ENCODE data around the gene MRPL23. TPM values are rescaled to one million over a fixed set of nuclear protein-coding genes. Genes with fewer than 3 reads are reported as not detected.

MRPL23 gene
- total RNA-seq, 1 donor from 2014 or later, result 59.2 TPM

GRCh38 chr11:1919391-1920127, 27.6 kb upstream of the MRPL23 start, which contains the start of gene TNNT3:
Gene TNNT3 (plus strand): TSS chr11:1919703. CDS start chr11:1922875, 3,172 bp downstream.
- Histone ChIP-seq H3K36me3 (no peaks in the 10 kb centered on the region), H3K27me3 (ENCODE audit: low read depth) (no peaks in the 10 kb centered on the region), H3K27ac (no peak within 1 kb of the TSS), H3K4me1 (no peaks in the 10 kb centered on the region), H3K9me3 (no peaks in the 10 kb centered on the region), H3K4me3 (no peak within 1 kb of the TSS)
- DNase-seq (no peak), ATAC-seq (no peak)
- intact Hi-C loops (cut with DNase I), result no loop called here
- no peak for TF ChIP-seq CTCF (IDR thresholded peaks at IDR 0.05)

- no peaks in the 10 kb centered on the region for H3K27me3 ChIP-seq (ENCODE audit: low read depth)
- H3K27ac ChIP-seq, result no peak overlapping the region
- H3K4me3 ChIP-seq, result no peak overlapping the region
- H3K4me1 ChIP-seq, result no peaks in the 10 kb centered on the region
- ATAC-seq (no peak), DNase-seq (no peak)
- no peaks in the 10 kb centered on the region for H3K9me3 ChIP-seq
- no peak for TF ChIP-seq CTCF (IDR thresholded peaks at IDR 0.05)
- no peaks in the 10 kb centered on the region for H3K36me3 ChIP-seq
- intact Hi-C loops (cut with DNase I), result no loop called here
These were observed 26.8 kb upstream of the MRPL23 start for GRCh38 chr11:1920128-1920908.

GRCh38 chr11:1920909-1921573, 26.1 kb upstream of the MRPL23 start:
- TF ChIP-seq CTCF (IDR thresholded peaks at IDR 0.05), result no peak
- H3K4me1 ChIP-seq, result no peaks in the 10 kb centered on the region
- no peak for ATAC-seq
- no peaks in the 10 kb centered on the region for H3K36me3 ChIP-seq
- no peak overlapping the region for H3K27ac ChIP-seq
- H3K9me3 ChIP-seq, result no peaks in the 10 kb centered on the region
- intact Hi-C loops (cut with DNase I), result no loop called here
- H3K4me3 ChIP-seq, result no peak overlapping the region
- no peaks in the 10 kb centered on the region for H3K27me3 ChIP-seq (ENCODE audit: low read depth)
- no peak for DNase-seq

GRCh38 chr11:1921574-1922141, 25.5 kb upstream of the MRPL23 start:
- H3K27ac ChIP-seq, result no peak overlapping the region
- no peaks in the 10 kb centered on the region for H3K27me3 ChIP-seq (ENCODE audit: low read depth)
- intact Hi-C loops (cut with DNase I), result no loop called here
- no peaks in the 10 kb centered on the region for H3K9me3 ChIP-seq
- no peak for ATAC-seq
- DNase-seq, result no peak
- H3K36me3 ChIP-seq, result no peaks in the 10 kb centered on the region
- no peak for TF ChIP-seq CTCF (IDR thresholded peaks at IDR 0.05)
- H3K4me1 ChIP-seq, result no peaks in the 10 kb centered on the region
- H3K4me3 ChIP-seq, result no peak overlapping the region

- no peak for DNase-seq
- intact Hi-C loops (cut with DNase I), result no loop called here
- H3K9me3 ChIP-seq, result no peaks in the 10 kb centered on the region
- no peaks in the 10 kb centered on the region for H3K27me3 ChIP-seq (ENCODE audit: low read depth)
- no peak overlapping the region for H3K27ac ChIP-seq
- no peaks in the 10 kb centered on the region for H3K4me1 ChIP-seq
- ATAC-seq, result no peak
- no peaks in the 10 kb centered on the region for H3K36me3 ChIP-seq
- no peak overlapping the region for H3K4me3 ChIP-seq
- TF ChIP-seq CTCF (IDR thresholded peaks at IDR 0.05), result no peak
These were observed 24.6 kb upstream of the MRPL23 start for GRCh38 chr11:1922481-1923081.

Data from lower lobe of right lung (tissue), 2 donors.